K562 (cell line): Measurements from ENCODE around the gene SULT1A1. TPM values are rescaled to one million over a fixed set of nuclear protein-coding genes. Genes with fewer than 3 reads are reported as not detected.

Experiments
- ATAC-seq: fragments of 200-7000 bp; cut with Tn5 transposase; 3 replicates; pipeline ENCODE4 v1.9.1; 2020; ENCODE audit warnings: moderate library complexity
- BruUV-seq: library from RNA; stranded (reverse); fragments of 400-500 nt; replicated peaks from 2 replicates; lab custom pipeline; 2021; lab: Mats Ljungman, UMichigan
- CTCF ChIA-PET: fragments of 300-600 bp; formaldehyde crosslinking; extraction: SDS; loops from one replicate; lab custom pipeline; 2021; ENCODE audit warnings: low intra/inter-chr PET ratio; lab: Yijun Ruan, JAX
- POLR2A ChIA-PET: fragments of 300-600, 350-650 bp; sonication (Branson Sonifier 250); formaldehyde crosslinking; extraction: SDS; loops from one replicate; lab custom pipeline; 2021; ENCODE audit warnings: antibody characterized with exemption, inconsistent platforms; lab: Yijun Ruan, JAX
- DNase-seq, 4 experiments: peaks; one replicate each; pipeline versions ENCODE4 v3.0.0 to v3.0.0-alpha.2; 2011 to 2018; ENCODE audit warnings: low spot score in 3 of 4, mixed read lengths in 3 of 4; ENCODE audit errors: extremely low read depth in 1 of 4
- FAIRE-seq: peaks from 2 replicates; lab custom pipeline; 2011; peaks lifted over from hg19 to GRCh38; lab: Jason Lieb, UNC
- H2AFZ ChIP-seq: 2 replicates; pipeline ENCODE4 v1.6.0; 2011; ENCODE audit warnings: low read depth, low read length, control low read depth, inconsistent platforms
- H3K27ac ChIP-seq: fragments of 200-600 bp; 3 replicates; pipeline ENCODE4 v1.8.0; 2011; ENCODE audit warnings: low read depth, mild to moderate bottlenecking, control low read depth, inconsistent platforms, low read length, moderate library complexity, mixed read lengths; ENCODE audit errors: extremely low read depth
- H3K27me3 ChIP-seq, 2 experiments: fragments of 300-600 bp in 1 of 2; 2 replicates in 1 of 2; 3 replicates in 1 of 2; pipeline versions ENCODE4 v1.6.0 to v1.8.0; 2011; ENCODE audit warnings: inconsistent platforms in 2 of 2, low read length in 2 of 2, mild to moderate bottlenecking in 1 of 2, mixed read lengths in 1 of 2, moderate library complexity in 1 of 2; ENCODE audit not compliant: control insufficient read depth in 2 of 2, insufficient read depth in 2 of 2
- H3K36me3 ChIP-seq: fragments of 300-600 bp; 3 replicates; pipeline ENCODE4 v1.8.0; 2011; ENCODE audit warnings: mild to moderate bottlenecking, low read length, inconsistent platforms; ENCODE audit not compliant: control insufficient read depth, insufficient read depth
- H3K4me1 ChIP-seq, 2 experiments: fragments of 200-600 bp in 1 of 2; replicated peaks in 1 of 2; 2 replicates in 1 of 2; 3 replicates in 1 of 2; pipeline versions ENCODE4 v1.5.1 to v1.8.0; 2011; ENCODE audit warnings: inconsistent platforms in 2 of 2, low read length in 2 of 2, mild to moderate bottlenecking in 1 of 2, mixed read lengths in 1 of 2, moderate library complexity in 1 of 2; ENCODE audit not compliant: control insufficient read depth in 2 of 2, insufficient read depth in 2 of 2
- H3K4me2 ChIP-seq: 2 replicates; pipeline ENCODE4 v1.6.1; 2011; ENCODE audit warnings: low read length, control low read depth, inconsistent platforms, mixed read lengths; ENCODE audit not compliant: insufficient read depth
- H3K4me3 ChIP-seq: fragments of 200-600 bp; sonication (generic), shearing (Covaris generic); 2 replicates; pipeline ENCODE4 v1.5.1; 2016; ENCODE audit warnings: control low read depth, inconsistent platforms
- H3K79me2 ChIP-seq: fragments of 200-600 bp; 3 replicates; pipeline ENCODE4 v1.8.0; 2011; ENCODE audit warnings: low read length, inconsistent platforms; ENCODE audit not compliant: control insufficient read depth, insufficient read depth
- H3K9ac ChIP-seq, 2 experiments: 2 replicates each; pipeline versions ENCODE4 v1.6.0 to v1.6.1; 2011; ENCODE audit warnings: low read depth in 2 of 2, low read length in 2 of 2, control low read depth in 1 of 2, inconsistent platforms in 1 of 2, mild to moderate bottlenecking in 1 of 2, mixed read lengths in 1 of 2; ENCODE audit not compliant: insufficient read depth in 1 of 2
- H3K9me1 ChIP-seq: one replicate; pipeline ENCODE4 v1.6.0; 2011; ENCODE audit warnings: inconsistent platforms, mild to moderate bottlenecking, low read length, moderate library complexity; ENCODE audit not compliant: control insufficient read depth, insufficient read depth
- H3K9me3 ChIP-seq: replicated peaks from 2 replicates; pipeline ENCODE4 v1.5.1; 2011; ENCODE audit warnings: low read depth, low read length, inconsistent platforms; ENCODE audit not compliant: control insufficient read depth, insufficient read depth
- H4K20me1 ChIP-seq: replicated peaks from 2 replicates; pipeline ENCODE4 v1.6.1; 2011; ENCODE audit warnings: low read length, inconsistent platforms, mixed read lengths; ENCODE audit not compliant: control insufficient read depth, insufficient read depth
- C11orf30 ChIP-seq: fragments of 450-650 bp; IDR thresholded peaks from 2 replicates; pipeline ENCODE4 v1.6.1; 2016; ENCODE audit warnings: low read depth, mild to moderate bottlenecking
- GATAD2B ChIP-seq: fragments of 450-650 bp; IDR thresholded peaks from 2 replicates; pipeline ENCODE4 v1.6.1; 2017; ENCODE audit warnings: mild to moderate bottlenecking, borderline replicate concordance
- KLF13 ChIP-seq: fragments of 450-650 bp; IDR thresholded peaks from 2 replicates; pipeline ENCODE4 v1.6.1; 2016; ENCODE audit warnings: missing genetic modification characterization, low read depth, mild to moderate bottlenecking, missing compliant biosample characterization, moderate library complexity, borderline replicate concordance
- MAFF ChIP-seq: IDR thresholded peaks from 2 replicates; pipeline ENCODE4 v1.6.1; 2012; ENCODE audit warnings: low read length, improper control_type of control experiment
- MAFG ChIP-seq: fragments of 450-650 bp; conservative IDR thresholded peaks from 2 replicates; pipeline ENCODE4 v1.6.1; 2016; ENCODE audit warnings: missing genetic modification characterization, missing compliant biosample characterization
- NFE2L1 ChIP-seq: fragments of 450-650 bp; IDR thresholded peaks from 2 replicates; pipeline ENCODE4 v1.6.1; 2016; ENCODE audit warnings: missing genetic modification characterization, low read depth, mild to moderate bottlenecking, missing compliant biosample characterization, moderate library complexity, borderline replicate concordance
- NR2C2 ChIP-seq, 2 experiments: fragments of 200-800 bp in 1 of 2; sonication (Bioruptor generic) in 1 of 2; sonication (generic) in 1 of 2; formaldehyde crosslinking in 1 of 2; IDR thresholded peaks; 2 replicates each; pipeline versions ENCODE4 v1.6.1 to v1.8.0; 2016 to 2022; ENCODE audit warnings: mild to moderate bottlenecking in 1 of 2, missing compliant biosample characterization in 1 of 2, missing genetic modification characterization in 1 of 2, missing genetic modification reagents in 1 of 2
- SMARCA5 ChIP-seq: fragments of 450-650 bp; IDR thresholded peaks from 2 replicates; pipeline ENCODE4 v1.6.1; 2016
- TCF7L2 ChIP-seq: fragments of 150-350 bp; IDR thresholded peaks from 2 replicates; pipeline ENCODE4 v1.6.1; 2016; ENCODE audit warnings: low read depth, mild to moderate bottlenecking, low read length, moderate library complexity
- ZFP1 ChIP-seq: fragments of 450-650 bp; formaldehyde crosslinking; IDR thresholded peaks from 2 replicates; pipeline ENCODE4 v1.4.0; 2020; ENCODE audit warnings: mild to moderate bottlenecking, mixed read lengths
- ZFX ChIP-seq: sonication (generic); formaldehyde crosslinking; IDR thresholded peaks from 2 replicates; pipeline ENCODE4 v1.8.0; 2022; ENCODE audit warnings: mild to moderate bottlenecking, missing genetic modification reagents, moderate library complexity
- ZNF146 ChIP-seq: IDR thresholded peaks from one replicate; pipeline ENCODE4 v1.6.1; 2018; ENCODE audit warnings: missing compliant biosample characterization; ENCODE audit not compliant: unreplicated experiment
- ZNF316 ChIP-seq: fragments of 450-650 bp; IDR thresholded peaks from 2 replicates; pipeline ENCODE4 v1.6.1; 2016
- ZNF436 ChIP-seq: fragments of 250-450, 450-650 bp; sonication (Bioruptor Pico); formaldehyde crosslinking; IDR thresholded peaks from 2 replicates; pipeline ENCODE4 v1.7.0; 2020; ENCODE audit warnings: mild to moderate bottlenecking
- ZNF57 ChIP-seq: fragments of 450-650 bp; formaldehyde crosslinking; IDR thresholded peaks from 2 replicates; pipeline ENCODE4 v1.4.0; 2020; ENCODE audit warnings: mild to moderate bottlenecking, moderate library complexity
- WGBS: fragments of 100-300 bp; shearing (Covaris generic); methylation state at CpG from one replicate; pipeline ENCODE4 v1.1.6; 2016; ENCODE audit warnings: low coverage, mixed read lengths; ENCODE audit not compliant: insufficient coverage; ENCODE audit errors: missing lambda C conversion rate; 5-methylcytosine and 5-hydroxymethylcytosine counted together
- in situ Hi-C: fragments of 300-500 bp; cut with MboI; formaldehyde crosslinking; loops from 4 replicates; pipeline ENCODE4 v1.15.0; 2018; ENCODE audit warnings: inconsistent platforms, mixed read lengths
- intact Hi-C: fragments of 100-400 bp; cut with micrococcal nuclease; formaldehyde crosslinking; loops from 2 replicates; pipeline ENCODE4 v1.14.2; 2022
- polyA plus RNA-seq, 8 experiments: library from polyadenylated mRNA; depleted of rRNA in 4 of 8; stranded (reverse) in 5 of 8; unstranded in 3 of 8; fragments of >200 nt; fragmentation: Nextera tagmentation in 2 of 8; fragmentation: Illumina TruSeq in 1 of 8; extraction: Ambion mirVana in 2 of 8; extraction: Trizol in 1 of 8; gene quantifications; 2 replicates each; pipeline versions ENCODE4 v1.2.1 to v1.2.3, GENCODE V29; 2011 to 2014; ENCODE audit warnings: inconsistent platforms in 1 of 8, missing spikeins in 1 of 8
- total RNA-seq, 7 experiments: library from RNA; depleted of rRNA in 6 of 7; stranded (reverse); fragments of >200 nt in 6 of 7; fragmentation: Illumina TruSeq in 2 of 7; extraction: Trizol in 2 of 7; gene quantifications; 2 replicates each; pipeline versions ENCODE4 v1.2.1 to v1.2.3, GENCODE V29; 2011 to 2021; ENCODE audit warnings: low replicate concordance in 1 of 7
- TF ChIP-seq, protein P1 (sequence below): fragments of 250-450 bp; sonication (Bioruptor Pico); IDR thresholded peaks from 2 replicates; pipeline ENCODE4 v1.4.0; 2020; ENCODE audit warnings: mild to moderate bottlenecking
- TF ChIP-seq, protein P2 (sequence below): fragments of 250-450 bp; sonication (Bioruptor Pico); IDR thresholded peaks from 2 replicates; pipeline ENCODE4 v1.8.0; 2021; ENCODE audit warnings: mild to moderate bottlenecking, moderate library complexity

The SULT1A1 gene
- total and polyA plus RNA-seq, 9 of the 15 experiments (the other 6 are each of a cell fraction or from before 2014, with no cell fraction given) = 3.4 to 30.1 (median 16.6) TPM

DNA sequence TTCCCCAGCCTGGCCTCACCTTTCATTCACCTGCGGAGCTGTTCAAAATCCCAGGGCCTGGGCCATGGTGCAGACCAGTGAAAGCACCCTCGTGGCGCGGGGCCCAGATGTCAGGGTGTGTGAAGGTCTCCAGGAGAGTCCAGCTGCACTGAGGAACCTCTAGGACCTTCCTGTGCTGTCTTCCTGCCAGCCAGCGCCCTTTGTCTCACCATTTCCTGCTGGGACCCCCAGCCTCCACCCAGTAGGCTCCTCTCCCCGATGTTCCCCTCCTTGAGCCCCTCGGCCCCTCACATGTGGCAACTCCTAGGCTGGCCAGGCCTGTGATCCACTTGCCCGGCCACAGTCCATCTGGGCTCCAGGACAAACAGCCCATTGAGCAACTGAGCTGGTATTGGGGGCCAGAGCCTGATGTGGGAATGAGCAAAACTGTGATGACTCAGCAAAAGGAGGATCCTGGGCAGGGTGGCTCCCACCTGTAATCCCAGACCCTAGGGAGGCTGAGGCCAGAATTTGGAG, 13.7 kb downstream of the SULT1A1 start:
- Histone ChIP-seq H3K9ac (peak overlapping the region in 1 of 2 experiments; percentile 89; a peak in 3 of 4 replicates), H3K27me3 (no peaks in the 10 kb centered on the region), H2AFZ (no peak overlapping the region), H3K4me2 (peak overlapping the region; percentile 24), H3K36me3 (peaks cover 2% of the 10 kb centered on the region; the same call in 1 of the 3 replicates), H4K20me1 (no peaks in the 10 kb centered on the region), H3K4me1 (peaks cover 11 to 22% of the 10 kb centered on the region in 2 experiments), H3K79me2 (no peaks in the 10 kb centered on the region), H3K9me3 (no peaks in the 10 kb centered on the region), H3K4me3 (no peak overlapping the region), H3K27ac (peak overlapping the region; percentile 8; the same call in 1 of the 3 replicates), H3K9me1 (peaks cover 4% of the 10 kb centered on the region)
- FAIRE-seq = no peak
- no peak for ATAC-seq
- WGBS = 73% methylated on average over 5 of the region's 8 CpGs
- intact Hi-C loops = no loop called here
- no TSS peak for BruUV-seq
- ChIA-PET CTCF (no interaction called here), POLR2A (no interaction called here)
- in situ Hi-C loops = no loop called here
- DNase-seq = peak in 3 of 4 experiments; percentile 25 to 33 (median 32)
- TF ChIP-seq KLF13 (tag) (no peak), TCF7L2 (no peak), SMARCA5 (no peak), ZNF146 (CRISPR knock-in tag) (no peak), MAFF (peak; percentile 94), ZFX (CRISPR knock-in tag) (peak; percentile 29; the same call in 1 of the 2 replicates), ZNF436 (no peak), MAFG (peak; percentile 93), NR2C2 (CRISPR knock-in tag; IDR thresholded peaks at IDR 0.05) (no peak), NR2C2 (tag; IDR thresholded peaks at IDR 0.05) (no peak), ZFP1 (CRISPR knock-in tag) (no peak), ZNF316 (peak; percentile 97), C11orf30 (peak; percentile 97), GATAD2B (no peak), NFE2L1 (tag) (peak; percentile 66), ZNF57 (CRISPR knock-in tag) (no peak)
- TF ChIP-seq, protein P1, sequence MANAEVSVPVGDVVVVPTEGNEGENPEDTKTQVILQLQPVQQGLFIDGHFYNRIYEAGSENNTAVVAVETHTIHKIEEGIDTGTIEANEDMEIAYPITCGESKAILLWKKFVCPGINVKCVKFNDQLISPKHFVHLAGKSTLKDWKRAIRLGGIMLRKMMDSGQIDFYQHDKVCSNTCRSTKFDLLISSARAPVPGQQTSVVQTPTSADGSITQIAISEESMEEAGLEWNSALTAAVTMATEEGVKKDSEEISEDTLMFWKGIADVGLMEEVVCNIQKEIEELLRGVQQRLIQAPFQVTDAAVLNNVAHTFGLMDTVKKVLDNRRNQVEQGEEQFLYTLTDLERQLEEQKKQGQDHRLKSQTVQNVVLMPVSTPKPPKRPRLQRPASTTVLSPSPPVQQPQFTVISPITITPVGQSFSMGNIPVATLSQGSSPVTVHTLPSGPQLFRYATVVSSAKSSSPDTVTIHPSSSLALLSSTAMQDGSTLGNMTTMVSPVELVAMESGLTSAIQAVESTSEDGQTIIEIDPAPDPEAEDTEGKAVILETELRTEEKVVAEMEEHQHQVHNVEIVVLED = no peak
- TF ChIP-seq, protein P2, sequence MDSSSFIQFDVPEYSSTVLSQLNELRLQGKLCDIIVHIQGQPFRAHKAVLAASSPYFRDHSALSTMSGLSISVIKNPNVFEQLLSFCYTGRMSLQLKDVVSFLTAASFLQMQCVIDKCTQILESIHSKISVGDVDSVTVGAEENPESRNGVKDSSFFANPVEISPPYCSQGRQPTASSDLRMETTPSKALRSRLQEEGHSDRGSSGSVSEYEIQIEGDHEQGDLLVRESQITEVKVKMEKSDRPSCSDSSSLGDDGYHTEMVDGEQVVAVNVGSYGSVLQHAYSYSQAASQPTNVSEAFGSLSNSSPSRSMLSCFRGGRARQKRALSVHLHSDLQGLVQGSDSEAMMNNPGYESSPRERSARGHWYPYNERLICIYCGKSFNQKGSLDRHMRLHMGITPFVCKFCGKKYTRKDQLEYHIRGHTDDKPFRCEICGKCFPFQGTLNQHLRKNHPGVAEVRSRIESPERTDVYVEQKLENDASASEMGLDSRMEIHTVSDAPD = no peak
